Dermis microvascular lymphatic vessel endothelial cell (primary cell): ENCODE results near the gene TDRD6. TPM values are rescaled to one million over a fixed set of nuclear protein-coding genes. Genes with fewer than 3 reads are reported as not detected.
"Not testable (repeated sequence)": the region's sequence is repeated elsewhere in the genome, so short reads cannot be mapped to it uniquely, and the experiment has no call there.

Experiments used
- DNase-seq, 2 donors: peaks; one replicate each; pipeline versions ENCODE4 v3.0.0 to v3.0.0-alpha.2; 2010; ENCODE audit warnings: low read depth in 2 of 2
- total RNA-seq: library from RNA; depleted of rRNA; stranded (reverse); fragments of >200 nt; gene quantifications from 2 replicates; pipeline ENCODE4 v1.2.1, GENCODE V29; 2014

Gene TDRD6
- total RNA-seq, 1 donor from 2014 or later: under 0.01 TPM

DNA sequence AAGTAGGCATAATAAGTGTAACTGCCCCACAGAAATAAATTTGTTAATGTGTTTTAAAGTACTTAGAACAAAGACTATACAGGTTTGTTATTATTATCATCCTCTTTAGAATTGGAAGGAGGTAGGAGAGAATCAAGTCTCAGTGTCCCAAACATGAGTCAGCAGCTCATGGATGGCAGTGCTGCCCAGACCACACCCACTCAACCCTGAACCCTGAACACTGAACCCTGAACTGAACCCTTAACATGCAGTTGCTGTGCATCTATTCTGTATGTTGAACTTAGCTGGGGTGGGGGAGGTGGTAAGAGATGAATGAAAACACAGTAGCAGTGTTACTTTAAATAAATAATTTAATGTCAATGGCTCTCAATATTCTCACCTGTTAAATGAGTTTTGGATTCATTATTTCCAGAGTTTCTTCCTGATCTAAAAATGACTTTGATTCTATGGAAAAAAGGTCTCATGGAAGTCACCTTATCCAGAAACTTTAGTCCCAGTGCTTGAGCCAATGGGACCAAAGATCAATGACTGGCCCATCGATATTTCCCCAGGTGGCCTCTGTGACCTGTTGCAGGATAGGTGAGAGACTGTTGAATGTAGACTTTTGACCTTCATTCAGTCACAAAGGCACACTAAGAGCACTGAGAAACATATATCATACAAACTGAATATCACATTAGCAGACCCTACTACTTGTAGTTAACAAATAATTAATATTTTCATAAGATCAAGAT, 55.9 kb downstream of the TDRD6 start:
- DNase-seq: no peak

DNA sequence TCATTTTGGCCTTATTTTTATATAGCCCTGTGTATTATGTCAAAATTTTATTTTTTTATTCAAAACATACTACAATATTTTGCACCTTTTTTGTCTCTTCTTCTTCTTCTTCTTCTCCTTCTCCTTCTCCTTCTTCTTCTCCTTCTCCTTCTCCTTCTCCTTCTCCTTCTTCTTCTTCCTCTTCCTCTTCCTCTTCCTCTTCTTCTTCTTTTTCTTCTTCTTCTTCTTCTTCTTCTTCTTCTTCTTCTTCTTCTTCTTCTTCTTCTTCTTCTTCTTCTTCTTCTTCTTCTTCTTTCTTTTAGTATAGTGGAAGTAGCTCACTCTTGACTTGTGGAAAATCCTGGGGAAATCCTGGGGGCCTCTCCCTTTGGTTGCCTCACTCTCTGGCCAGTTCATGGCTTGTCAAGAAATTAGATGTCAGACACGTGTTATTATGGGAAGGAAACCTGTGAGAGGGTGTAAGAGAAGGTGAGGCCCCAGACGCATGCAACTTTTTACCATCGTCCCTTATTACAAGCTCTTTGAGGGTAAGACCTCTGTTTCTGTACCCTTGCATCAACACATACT, 56.6 kb downstream of the TDRD6 start:
- DNase-seq: not testable (repeated sequence)

DNA sequence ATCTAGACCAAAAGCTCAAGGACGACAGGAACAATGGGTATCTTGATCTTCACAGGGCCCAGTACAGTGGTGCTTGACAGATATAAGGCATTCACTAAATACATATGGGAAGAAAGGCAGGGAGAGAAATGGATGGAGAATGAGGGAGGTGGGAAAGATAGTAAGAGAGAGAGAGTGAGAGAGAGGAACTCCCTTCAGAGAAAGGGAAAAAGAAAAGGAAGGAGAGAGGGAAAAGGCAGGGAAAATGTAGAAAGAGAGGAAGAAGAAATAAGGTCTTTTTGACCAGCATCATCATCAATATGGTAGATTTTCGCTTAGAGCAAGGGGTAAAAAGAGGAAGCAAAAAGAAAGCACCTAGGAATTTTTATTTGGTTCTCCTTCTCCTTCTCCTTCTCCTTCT, 58.3 kb downstream of the TDRD6 start:
- DNase-seq: no peak

DNA sequence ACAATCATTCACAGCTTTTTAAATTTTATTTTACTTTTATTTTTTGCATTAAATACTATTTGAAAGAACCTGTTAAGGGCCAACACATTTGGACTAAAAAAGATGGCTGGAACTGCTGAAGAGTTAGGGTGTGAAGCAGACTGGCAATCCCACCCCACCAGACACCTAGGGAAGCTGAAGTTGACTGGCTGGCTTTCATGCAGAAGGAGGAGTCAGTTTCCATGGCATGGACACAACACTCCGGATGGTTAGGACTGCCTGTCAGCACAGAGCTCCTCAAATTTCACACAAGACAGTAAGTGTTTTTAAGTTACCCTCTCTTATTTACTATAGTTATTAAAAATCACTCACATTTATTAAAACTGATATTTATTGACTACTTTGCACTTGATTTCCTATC, 59.0 kb downstream of the TDRD6 start, which contains the start of gene ANKRD66:
Gene ANKRD66, plus strand, starts transcription at position 238 of the 400 bp plus-strand sequence. CDS start 5,016 bp downstream, outside the sequence.
- no peak for DNase-seq

DNA sequence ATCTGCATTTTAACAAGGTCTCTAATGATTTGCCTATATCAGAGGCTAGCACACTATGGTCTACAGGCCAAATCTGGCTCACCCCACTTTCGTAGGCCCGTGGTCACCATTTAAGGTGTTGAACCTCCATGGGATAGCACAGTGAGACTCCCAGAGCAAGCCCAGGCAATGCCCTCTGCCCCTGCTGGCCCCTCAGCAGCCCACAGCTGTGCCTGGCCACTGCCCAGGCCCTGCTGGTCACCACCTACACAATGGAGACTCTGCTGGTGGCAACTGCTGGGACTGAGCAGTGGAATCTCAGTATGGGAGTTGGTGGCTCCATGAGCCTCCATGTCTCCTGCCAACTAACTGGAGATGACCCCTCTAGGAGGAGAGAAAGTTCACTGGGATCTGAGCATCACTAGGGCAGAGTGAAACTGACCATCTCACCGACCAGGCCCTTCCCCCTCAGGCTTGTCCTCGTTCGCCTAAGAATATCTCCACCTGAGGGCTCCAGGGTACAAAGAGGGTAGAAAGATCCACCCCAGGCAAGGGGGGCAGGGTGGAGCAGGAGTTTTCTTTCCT, 61.3 kb downstream of the TDRD6 start:
- no peak for DNase-seq

DNA sequence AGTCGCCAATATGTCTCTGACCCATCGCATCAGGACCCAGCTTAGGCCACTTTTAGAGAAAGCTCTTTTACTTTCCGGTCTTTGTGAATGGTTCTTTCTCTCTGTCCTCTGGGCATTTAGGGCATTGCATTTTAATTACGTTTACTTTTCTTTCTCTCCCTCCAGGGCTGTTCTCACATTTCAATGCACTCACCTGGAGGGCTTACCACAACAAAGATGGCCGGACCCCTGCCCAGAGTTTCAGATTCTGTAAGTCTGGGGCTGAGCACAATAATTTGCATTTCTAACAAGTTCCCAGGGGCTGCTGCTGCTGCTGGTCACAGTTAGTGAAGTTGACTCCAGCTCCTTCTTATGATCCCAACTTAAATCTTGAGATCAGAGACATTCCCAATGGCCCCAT, 62.0 kb downstream of the TDRD6 start:
- no peak for DNase-seq

GRCh38 chr6:46751658-46752057, 64.0 kb downstream of the TDRD6 start:
- no peak for DNase-seq

Other genes with a start within 250 kb of the TDRD6 start
- gene RCAN2, start 196.4 kb upstream of the TDRD6 start, total RNA-seq: 0.25 and 0.26 TPM in 2 replicates
- gene CYP39A1, start 35.1 kb upstream of the TDRD6 start, total RNA-seq: 0.25 and 0.26 TPM in 2 replicates
- gene SLC25A27, start 34.9 kb upstream of the TDRD6 start, total RNA-seq: 0.26 and 0.51 TPM in 2 replicates
- gene PLA2G7, start 47.5 kb downstream of the TDRD6 start, total RNA-seq: under 0.01 TPM in 1 of 2 replicates, not detected in the other
- gene ANKRD66, start 59.0 kb downstream of the TDRD6 start, total RNA-seq: not detected in 2 replicates
- not detected in 2 replicates for gene MEP1A, start 105.5 kb downstream of the TDRD6 start, total RNA-seq
- 107 and 112 TPM in 2 replicates for gene ADGRF5, start 234.1 kb downstream of the TDRD6 start, total RNA-seq